K562 (cell line): ENCODE measurements around the gene BST1. TPM values are rescaled to one million over a fixed set of nuclear protein-coding genes. Genes with fewer than 3 reads are reported as not detected.

ENCODE experiments used
- ATAC-seq: fragments of 200-7000 bp; cut with Tn5 transposase; 3 replicates; pipeline ENCODE4 v1.9.1; 2020; ENCODE audit warnings: moderate library complexity
- BruUV-seq: library from RNA; stranded (reverse); fragments of 400-500 nt; replicated peaks from 2 replicates; lab custom pipeline; 2021; lab: Mats Ljungman, UMichigan
- CTCF ChIA-PET: fragments of 300-600 bp; formaldehyde crosslinking; extraction: SDS; loops from one replicate; lab custom pipeline; 2021; ENCODE audit warnings: low intra/inter-chr PET ratio; lab: Yijun Ruan, JAX
- POLR2A ChIA-PET: fragments of 300-600, 350-650 bp; sonication (Branson Sonifier 250); formaldehyde crosslinking; extraction: SDS; loops from one replicate; lab custom pipeline; 2021; ENCODE audit warnings: antibody characterized with exemption, inconsistent platforms; lab: Yijun Ruan, JAX
- DNase-seq, 4 experiments: peaks; one replicate each; pipeline versions ENCODE4 v3.0.0 to v3.0.0-alpha.2; 2011 to 2018; ENCODE audit warnings: low spot score in 3 of 4, mixed read lengths in 3 of 4; ENCODE audit errors: extremely low read depth in 1 of 4
- FAIRE-seq: peaks from 2 replicates; lab custom pipeline; 2011; peaks lifted over from hg19 to GRCh38; lab: Jason Lieb, UNC
- H2AFZ ChIP-seq: 2 replicates; pipeline ENCODE4 v1.6.0; 2011; ENCODE audit warnings: low read depth, low read length, control low read depth, inconsistent platforms
- H3K27ac ChIP-seq: fragments of 200-600 bp; 3 replicates; pipeline ENCODE4 v1.8.0; 2011; ENCODE audit warnings: low read depth, mild to moderate bottlenecking, control low read depth, inconsistent platforms, low read length, moderate library complexity, mixed read lengths; ENCODE audit errors: extremely low read depth
- H3K27me3 ChIP-seq, 2 experiments: fragments of 300-600 bp in 1 of 2; 2 replicates in 1 of 2; 3 replicates in 1 of 2; pipeline versions ENCODE4 v1.6.0 to v1.8.0; 2011; ENCODE audit warnings: inconsistent platforms in 2 of 2, low read length in 2 of 2, mild to moderate bottlenecking in 1 of 2, mixed read lengths in 1 of 2, moderate library complexity in 1 of 2; ENCODE audit not compliant: control insufficient read depth in 2 of 2, insufficient read depth in 2 of 2
- H3K36me3 ChIP-seq: fragments of 300-600 bp; 3 replicates; pipeline ENCODE4 v1.8.0; 2011; ENCODE audit warnings: mild to moderate bottlenecking, low read length, inconsistent platforms; ENCODE audit not compliant: control insufficient read depth, insufficient read depth
- H3K4me1 ChIP-seq, 2 experiments: fragments of 200-600 bp in 1 of 2; replicated peaks in 1 of 2; 2 replicates in 1 of 2; 3 replicates in 1 of 2; pipeline versions ENCODE4 v1.5.1 to v1.8.0; 2011; ENCODE audit warnings: inconsistent platforms in 2 of 2, low read length in 2 of 2, mild to moderate bottlenecking in 1 of 2, mixed read lengths in 1 of 2, moderate library complexity in 1 of 2; ENCODE audit not compliant: control insufficient read depth in 2 of 2, insufficient read depth in 2 of 2
- H3K4me2 ChIP-seq: 2 replicates; pipeline ENCODE4 v1.6.1; 2011; ENCODE audit warnings: low read length, control low read depth, inconsistent platforms, mixed read lengths; ENCODE audit not compliant: insufficient read depth
- H3K4me3 ChIP-seq: fragments of 200-600 bp; sonication (generic), shearing (Covaris generic); 2 replicates; pipeline ENCODE4 v1.5.1; 2016; ENCODE audit warnings: control low read depth, inconsistent platforms
- H3K79me2 ChIP-seq: fragments of 200-600 bp; 3 replicates; pipeline ENCODE4 v1.8.0; 2011; ENCODE audit warnings: low read length, inconsistent platforms; ENCODE audit not compliant: control insufficient read depth, insufficient read depth
- H3K9ac ChIP-seq, 2 experiments: 2 replicates each; pipeline versions ENCODE4 v1.6.0 to v1.6.1; 2011; ENCODE audit warnings: low read depth in 2 of 2, low read length in 2 of 2, control low read depth in 1 of 2, inconsistent platforms in 1 of 2, mild to moderate bottlenecking in 1 of 2, mixed read lengths in 1 of 2; ENCODE audit not compliant: insufficient read depth in 1 of 2
- H3K9me1 ChIP-seq: one replicate; pipeline ENCODE4 v1.6.0; 2011; ENCODE audit warnings: inconsistent platforms, mild to moderate bottlenecking, low read length, moderate library complexity; ENCODE audit not compliant: control insufficient read depth, insufficient read depth
- H3K9me3 ChIP-seq: replicated peaks from 2 replicates; pipeline ENCODE4 v1.5.1; 2011; ENCODE audit warnings: low read depth, low read length, inconsistent platforms; ENCODE audit not compliant: control insufficient read depth, insufficient read depth
- H4K20me1 ChIP-seq: replicated peaks from 2 replicates; pipeline ENCODE4 v1.6.1; 2011; ENCODE audit warnings: low read length, inconsistent platforms, mixed read lengths; ENCODE audit not compliant: control insufficient read depth, insufficient read depth
- BCOR ChIP-seq: fragments of 450-650 bp; IDR thresholded peaks from 2 replicates; pipeline ENCODE4 v1.6.1; 2016
- CEBPB ChIP-seq: fragments of 450-650 bp; IDR thresholded peaks from 2 replicates; pipeline ENCODE4 v1.6.1; 2016; ENCODE audit warnings: missing genetic modification characterization, missing compliant biosample characterization
- CEBPG ChIP-seq, 3 experiments: fragments of 200-800 bp in 1 of 3; sonication (Bioruptor generic) in 1 of 3; sonication (generic) in 1 of 3; formaldehyde crosslinking in 1 of 3; IDR thresholded peaks in 2 of 3; conservative IDR thresholded peaks in 1 of 3; 2 replicates each; pipeline versions ENCODE4 v1.6.1 to v1.8.0; 2016 to 2022; ENCODE audit warnings: missing compliant biosample characterization in 2 of 3, missing genetic modification characterization in 2 of 3, mild to moderate bottlenecking in 1 of 3, missing genetic modification reagents in 1 of 3
- HDAC6 ChIP-seq: IDR thresholded peaks from 2 replicates; pipeline ENCODE4 v1.6.1; 2012; ENCODE audit warnings: low read depth, mild to moderate bottlenecking, control low read depth, inconsistent platforms, low read length, moderate library complexity
- TAF15 ChIP-seq: fragments of 200-400 bp; formaldehyde crosslinking; IDR thresholded peaks from 2 replicates; pipeline ENCODE4 v1.6.1; 2017; ENCODE audit warnings: mild to moderate bottlenecking, low read depth, low read length, moderate library complexity
- TGIF2 ChIP-seq: sonication (generic); formaldehyde crosslinking; IDR thresholded peaks from 2 replicates; pipeline ENCODE4 v1.8.1; 2022; ENCODE audit warnings: mild to moderate bottlenecking, missing genetic modification reagents, moderate library complexity
- XRCC5 ChIP-seq: fragments of 200-400 bp; formaldehyde crosslinking; IDR thresholded peaks from 2 replicates; pipeline ENCODE4 v1.6.1; 2017; ENCODE audit warnings: low read depth, mild to moderate bottlenecking, low read length
- ZBTB17 ChIP-seq: fragments of 450-650 bp; formaldehyde crosslinking; IDR thresholded peaks from 2 replicates; pipeline ENCODE4 v1.4.0; 2020; ENCODE audit warnings: mild to moderate bottlenecking
- ZNF212 ChIP-seq: fragments of 450-650 bp; formaldehyde crosslinking; IDR thresholded peaks from 2 replicates; pipeline ENCODE4 v1.4.0; 2020; ENCODE audit warnings: mild to moderate bottlenecking
- WGBS: fragments of 100-300 bp; shearing (Covaris generic); methylation state at CpG from one replicate; pipeline ENCODE4 v1.1.6; 2016; ENCODE audit warnings: low coverage, mixed read lengths; ENCODE audit not compliant: insufficient coverage; ENCODE audit errors: missing lambda C conversion rate; 5-methylcytosine and 5-hydroxymethylcytosine counted together
- in situ Hi-C: fragments of 300-500 bp; cut with MboI; formaldehyde crosslinking; loops from 4 replicates; pipeline ENCODE4 v1.15.0; 2018; ENCODE audit warnings: inconsistent platforms, mixed read lengths
- intact Hi-C: fragments of 100-400 bp; cut with micrococcal nuclease; formaldehyde crosslinking; loops from 2 replicates; pipeline ENCODE4 v1.14.2; 2022
- polyA plus RNA-seq, 8 experiments: library from polyadenylated mRNA; depleted of rRNA in 4 of 8; stranded (reverse) in 5 of 8; unstranded in 3 of 8; fragments of >200 nt; fragmentation: Nextera tagmentation in 2 of 8; fragmentation: Illumina TruSeq in 1 of 8; extraction: Ambion mirVana in 2 of 8; extraction: Trizol in 1 of 8; gene quantifications; 2 replicates each; pipeline versions ENCODE4 v1.2.1 to v1.2.3, GENCODE V29; 2011 to 2014; ENCODE audit warnings: inconsistent platforms in 1 of 8, missing spikeins in 1 of 8
- total RNA-seq, 7 experiments: library from RNA; depleted of rRNA in 6 of 7; stranded (reverse); fragments of >200 nt in 6 of 7; fragmentation: Illumina TruSeq in 2 of 7; extraction: Trizol in 2 of 7; gene quantifications; 2 replicates each; pipeline versions ENCODE4 v1.2.1 to v1.2.3, GENCODE V29; 2011 to 2021; ENCODE audit warnings: low replicate concordance in 1 of 7
- TF ChIP-seq, protein P1 (sequence below): sonication (generic); formaldehyde crosslinking; IDR thresholded peaks from 2 replicates; pipeline ENCODE4 v1.8.1; 2023; ENCODE audit warnings: mild to moderate bottlenecking, missing genetic modification reagents
- TF ChIP-seq, protein P2 (sequence below): fragments of 200-400 bp; formaldehyde crosslinking; IDR thresholded peaks from 2 replicates; pipeline ENCODE4 v1.6.1; 2017; ENCODE audit warnings: mild to moderate bottlenecking, low read depth, low read length, moderate library complexity

The BST1 gene
- total and polyA plus RNA-seq, 9 of the 15 experiments (the other 6 are each of a cell fraction or from before 2014, with no cell fraction given): 0.04 to 0.38 (median 0.07) TPM; not detected in 6

DNA sequence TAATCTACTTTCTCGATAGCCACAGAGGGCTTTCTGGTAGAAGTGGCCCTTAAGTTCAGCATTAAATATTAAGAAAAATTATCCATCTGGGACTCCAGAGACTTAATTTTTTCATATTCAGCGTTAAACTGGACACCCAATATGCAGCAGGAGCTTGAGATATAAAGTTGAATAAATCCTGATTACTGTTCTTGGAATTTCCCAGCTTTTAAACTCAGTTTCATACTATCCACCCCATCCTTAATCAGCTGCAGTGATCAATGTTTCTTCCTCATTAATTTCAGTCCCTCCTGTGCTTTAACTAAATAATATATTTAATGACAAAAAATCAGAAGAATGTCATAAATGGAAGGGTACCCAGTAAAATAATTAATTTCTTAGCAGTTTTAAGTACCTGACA is 44.1 kb upstream of the BST1 start:
- Histone ChIP-seq H3K27ac (no peak overlapping the region), H3K4me3 (no peak overlapping the region), H3K9me1 (no peaks in the 10 kb centered on the region), H3K9me3 (0 out of 2 replicates have a peak, but pooled peaks cover 3% of the 10 kb centered on the region), H3K4me1 (peaks cover 2 to 13% of the 10 kb centered on the region in 2 experiments; a peak in 3 of 5 replicates), H4K20me1 (no peaks in the 10 kb centered on the region), H3K27me3 (no peaks in the 10 kb centered on the region), H3K9ac (no peak overlapping the region), H2AFZ (no peak overlapping the region), H3K79me2 (peaks cover 11% of the 10 kb centered on the region), H3K4me2 (no peak overlapping the region), H3K36me3 (peaks cover 7% of the 10 kb centered on the region; the same call in 1 of the 3 replicates)
- in situ Hi-C loops: loop anchor here (25.0 kb wide), 1 partner anchor 646 kb away; the partner anchor contains the start of gene CPEB2
- no peak for FAIRE-seq
- CTCF ChIA-PET: no interaction called here
- no peak for DNase-seq
- BruUV-seq: no TSS peak
- no peak for TF ChIP-seq BCOR
- TF ChIP-seq, protein P1, sequence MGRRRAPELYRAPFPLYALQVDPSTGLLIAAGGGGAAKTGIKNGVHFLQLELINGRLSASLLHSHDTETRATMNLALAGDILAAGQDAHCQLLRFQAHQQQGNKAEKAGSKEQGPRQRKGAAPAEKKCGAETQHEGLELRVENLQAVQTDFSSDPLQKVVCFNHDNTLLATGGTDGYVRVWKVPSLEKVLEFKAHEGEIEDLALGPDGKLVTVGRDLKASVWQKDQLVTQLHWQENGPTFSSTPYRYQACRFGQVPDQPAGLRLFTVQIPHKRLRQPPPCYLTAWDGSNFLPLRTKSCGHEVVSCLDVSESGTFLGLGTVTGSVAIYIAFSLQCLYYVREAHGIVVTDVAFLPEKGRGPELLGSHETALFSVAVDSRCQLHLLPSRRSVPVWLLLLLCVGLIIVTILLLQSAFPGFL (CRISPR knock-in tag): no peak
- TF ChIP-seq, protein P2, sequence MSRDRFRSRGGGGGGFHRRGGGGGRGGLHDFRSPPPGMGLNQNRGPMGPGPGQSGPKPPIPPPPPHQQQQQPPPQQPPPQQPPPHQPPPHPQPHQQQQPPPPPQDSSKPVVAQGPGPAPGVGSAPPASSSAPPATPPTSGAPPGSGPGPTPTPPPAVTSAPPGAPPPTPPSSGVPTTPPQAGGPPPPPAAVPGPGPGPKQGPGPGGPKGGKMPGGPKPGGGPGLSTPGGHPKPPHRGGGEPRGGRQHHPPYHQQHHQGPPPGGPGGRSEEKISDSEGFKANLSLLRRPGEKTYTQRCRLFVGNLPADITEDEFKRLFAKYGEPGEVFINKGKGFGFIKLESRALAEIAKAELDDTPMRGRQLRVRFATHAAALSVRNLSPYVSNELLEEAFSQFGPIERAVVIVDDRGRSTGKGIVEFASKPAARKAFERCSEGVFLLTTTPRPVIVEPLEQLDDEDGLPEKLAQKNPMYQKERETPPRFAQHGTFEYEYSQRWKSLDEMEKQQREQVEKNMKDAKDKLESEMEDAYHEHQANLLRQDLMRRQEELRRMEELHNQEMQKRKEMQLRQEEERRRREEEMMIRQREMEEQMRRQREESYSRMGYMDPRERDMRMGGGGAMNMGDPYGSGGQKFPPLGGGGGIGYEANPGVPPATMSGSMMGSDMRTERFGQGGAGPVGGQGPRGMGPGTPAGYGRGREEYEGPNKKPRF: no peak
- no peak for TF ChIP-seq HDAC6
- TF ChIP-seq TGIF2 (CRISPR knock-in tag): no peak
- TF ChIP-seq CEBPB (tag): no peak
- no peak for TF ChIP-seq XRCC5
- no peak for TF ChIP-seq TAF15
- TF ChIP-seq CEBPG (CRISPR knock-in tag; IDR thresholded peaks at IDR 0.05): no peak
- TF ChIP-seq CEBPG (tag; conservative IDR thresholded peaks at IDR 0.05 in 1 of 2, IDR thresholded peaks at IDR 0.05 in 1 of 2): no peak
- TF ChIP-seq ZNF212 (CRISPR knock-in tag): no peak
- TF ChIP-seq ZBTB17 (CRISPR knock-in tag): no peak
- ATAC-seq: no peak
- POLR2A ChIA-PET: interaction anchor here (1.4 kb wide), 1 partner anchor 13 kb away, joined by 4 read pairs; no protein-coding TSS in a partner anchor
- intact Hi-C loops: loop anchor here (10.0 kb wide), 2 partner anchors 424 to 654 kb away; partner anchors contain the start of gene CPEB2
- WGBS: 52% methylated on average over 2 of the region's 2 CpGs
